ENCODE results near the gene MATN1. TPM values are rescaled to one million over a fixed set of nuclear protein-coding genes. Genes with fewer than 3 reads are reported as not detected.

MATN1 gene
- polyA plus RNA-seq, 1 experiment, result 0.12 TPM

- H3K9me3 ChIP-seq (ENCODE audit: control insufficient read depth, insufficient read depth, low read length), result no peaks in the 10 kb centered on the region
- POLR2A ChIA-PET, result no interaction called here
- CTCF ChIA-PET, result interaction anchor here (1.2 to 14.3 kb wide), 6 partner anchors 13 to 180 kb away, joined by 4 to 516 read pairs (median 10); no protein-coding TSS in a partner anchor
- DNase-seq (ENCODE audit: low read depth, low spot score), result no peak
- no peak overlapping the region for H3K27ac ChIP-seq (ENCODE audit: low read depth, low read length)
- peaks cover 2% of the 10 kb centered on the region for H3K27me3 ChIP-seq (ENCODE audit: control insufficient read depth, insufficient read depth, low read length)
- no peak overlapping the region for H3K4me3 ChIP-seq (ENCODE audit: low read depth, low read length)
- TF ChIP-seq, protein P1, sequence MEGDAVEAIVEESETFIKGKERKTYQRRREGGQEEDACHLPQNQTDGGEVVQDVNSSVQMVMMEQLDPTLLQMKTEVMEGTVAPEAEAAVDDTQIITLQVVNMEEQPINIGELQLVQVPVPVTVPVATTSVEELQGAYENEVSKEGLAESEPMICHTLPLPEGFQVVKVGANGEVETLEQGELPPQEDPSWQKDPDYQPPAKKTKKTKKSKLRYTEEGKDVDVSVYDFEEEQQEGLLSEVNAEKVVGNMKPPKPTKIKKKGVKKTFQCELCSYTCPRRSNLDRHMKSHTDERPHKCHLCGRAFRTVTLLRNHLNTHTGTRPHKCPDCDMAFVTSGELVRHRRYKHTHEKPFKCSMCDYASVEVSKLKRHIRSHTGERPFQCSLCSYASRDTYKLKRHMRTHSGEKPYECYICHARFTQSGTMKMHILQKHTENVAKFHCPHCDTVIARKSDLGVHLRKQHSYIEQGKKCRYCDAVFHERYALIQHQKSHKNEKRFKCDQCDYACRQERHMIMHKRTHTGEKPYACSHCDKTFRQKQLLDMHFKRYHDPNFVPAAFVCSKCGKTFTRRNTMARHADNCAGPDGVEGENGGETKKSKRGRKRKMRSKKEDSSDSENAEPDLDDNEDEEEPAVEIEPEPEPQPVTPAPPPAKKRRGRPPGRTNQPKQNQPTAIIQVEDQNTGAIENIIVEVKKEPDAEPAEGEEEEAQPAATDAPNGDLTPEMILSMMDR (IDR thresholded peaks at IDR 0.05; ENCODE audit: low read depth, low read length), result no peak
Observed at GRCh38 chr1:30732277-30732996, 9.1 kb upstream of the MATN1 start.

DNA sequence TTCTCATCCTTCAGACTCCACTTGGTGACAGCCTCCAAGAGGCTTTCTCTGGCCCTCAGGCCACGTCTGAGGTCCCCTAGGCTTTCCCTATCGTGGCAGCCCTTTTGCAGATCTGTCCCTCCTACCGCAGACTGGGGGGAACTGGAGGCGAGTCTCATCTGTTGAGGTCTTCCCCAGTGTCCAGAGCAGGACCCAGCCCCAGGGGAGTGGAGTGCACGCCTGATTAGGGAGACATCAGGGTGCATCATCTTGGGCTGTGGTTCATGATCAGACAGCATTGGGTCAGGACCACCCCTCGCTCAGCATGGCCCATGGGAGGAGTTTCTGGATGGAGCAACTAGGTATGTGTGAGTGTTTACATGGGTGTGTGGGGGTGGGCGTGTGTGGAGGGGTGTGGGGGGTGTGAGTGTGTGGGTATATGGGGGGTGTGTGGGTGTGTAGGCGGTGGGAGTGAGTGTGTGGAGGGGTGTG lies 8.5 kb upstream of the MATN1 start:
- no peaks in the 10 kb centered on the region for H3K9me3 ChIP-seq (ENCODE audit: control insufficient read depth, insufficient read depth, low read length)
- TF ChIP-seq, protein P1 (IDR thresholded peaks at IDR 0.05; ENCODE audit: low read depth, low read length), result no peak
- H3K27ac ChIP-seq (ENCODE audit: low read depth, low read length), result no peak overlapping the region
- no peak overlapping the region for H3K4me3 ChIP-seq (ENCODE audit: low read depth, low read length)
- no peak for DNase-seq (ENCODE audit: low read depth, low spot score)
- POLR2A ChIA-PET, result no interaction called here
- peaks cover 2% of the 10 kb centered on the region for H3K27me3 ChIP-seq (ENCODE audit: control insufficient read depth, insufficient read depth, low read length)
- CTCF ChIA-PET, result interaction anchor here (2.2 to 14.3 kb wide), 2 partner anchors 12 to 51 kb away, joined by 11 to 516 read pairs; no protein-coding TSS in a partner anchor

DNA sequence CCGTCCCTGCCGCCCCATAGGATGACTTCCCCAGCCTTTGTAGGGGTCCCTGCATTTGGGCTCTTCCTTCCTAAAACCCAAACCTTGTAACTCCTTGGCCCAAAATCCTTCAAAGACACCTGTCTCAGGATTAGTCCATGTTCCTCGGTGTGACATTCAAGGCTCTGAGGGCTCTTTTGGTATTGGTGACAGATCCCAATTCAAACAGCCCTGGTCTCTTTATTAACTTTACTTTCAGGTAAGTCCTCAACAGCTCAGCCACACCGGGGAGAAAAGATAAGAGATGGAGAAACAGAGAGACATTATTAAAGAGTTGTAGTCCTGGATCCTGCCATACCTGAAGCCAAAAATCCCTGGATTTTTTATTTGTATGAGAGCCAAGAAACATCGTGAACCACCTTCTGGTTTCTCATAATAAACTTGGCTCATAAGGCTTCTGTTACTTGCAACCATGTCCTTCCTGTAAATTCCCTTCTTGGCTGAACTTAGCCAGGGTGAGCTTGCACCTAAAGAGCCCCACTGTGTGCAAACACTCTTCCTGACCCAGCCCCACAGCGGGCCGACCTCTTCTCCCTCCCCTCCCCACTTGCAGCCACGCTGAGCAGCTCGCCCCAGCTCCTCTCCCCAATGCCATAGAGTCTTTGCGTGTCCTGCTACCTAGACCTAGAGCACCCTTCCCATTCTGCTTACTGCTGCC lies 7.9 kb upstream of the MATN1 start:
- Histone ChIP-seq H3K9me3 (ENCODE audit: control insufficient read depth, insufficient read depth, low read length) (no peaks in the 10 kb centered on the region), H3K27me3 (ENCODE audit: control insufficient read depth, insufficient read depth, low read length) (peaks cover 2% of the 10 kb centered on the region), H3K4me3 (ENCODE audit: low read depth, low read length) (no peak overlapping the region), H3K27ac (ENCODE audit: low read depth, low read length) (no peak overlapping the region)
- ChIA-PET CTCF (interaction anchor here (4.7 to 14.3 kb wide), 2 partner anchors 12 to 51 kb away, joined by 31 to 516 read pairs; no protein-coding TSS in a partner anchor), POLR2A (no interaction called here)
- TF ChIP-seq, protein P1 (IDR thresholded peaks at IDR 0.05; ENCODE audit: low read depth, low read length), result no peak
- DNase-seq (ENCODE audit: low read depth, low spot score), result no peak

DNA sequence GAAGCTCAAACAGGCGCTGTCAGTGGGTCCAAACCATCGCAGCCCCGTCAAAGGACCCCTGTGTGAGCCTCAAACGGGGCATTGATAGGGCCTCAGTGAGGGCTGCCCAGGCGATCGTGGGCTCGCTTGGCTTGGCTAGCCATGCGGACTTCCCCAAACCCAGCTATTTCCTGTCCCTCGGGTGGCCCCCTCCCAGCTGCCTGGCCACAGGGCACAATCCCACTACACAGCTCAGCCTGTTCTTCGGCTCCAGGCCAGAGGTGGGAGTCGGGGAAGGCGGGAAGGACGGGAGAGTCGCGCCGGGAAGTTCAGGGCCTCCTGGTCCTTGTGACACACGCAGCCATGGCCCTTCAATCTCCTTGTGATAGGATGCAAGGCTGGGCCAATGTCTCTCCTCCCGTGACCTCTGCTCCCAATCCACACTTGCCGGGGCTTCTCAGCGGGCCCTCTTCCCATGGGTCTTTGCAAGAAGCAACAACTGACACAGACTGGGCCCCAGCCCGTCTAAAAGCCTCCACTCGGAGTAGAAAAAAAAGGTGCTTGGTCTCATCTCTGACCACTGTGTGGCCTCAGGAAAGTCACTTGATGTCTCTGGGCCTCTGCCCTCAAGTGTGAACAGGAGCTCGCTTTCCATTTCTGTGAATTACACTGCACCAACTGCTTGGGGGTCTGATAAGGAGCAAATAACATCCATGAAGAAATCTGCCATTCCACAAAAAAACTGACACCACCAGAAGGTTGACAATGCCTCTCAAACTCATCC lies 7.1 kb upstream of the MATN1 start:
- H3K4me3 ChIP-seq (ENCODE audit: low read depth, low read length), result no peak overlapping the region
- H3K9me3 ChIP-seq (ENCODE audit: control insufficient read depth, insufficient read depth, low read length), result no peaks in the 10 kb centered on the region
- ChIA-PET POLR2A (no interaction called here), CTCF (interaction anchor here (0.6 to 14.3 kb wide), 5 partner anchors 11 to 180 kb away, joined by 3 to 516 read pairs (median 5); no protein-coding TSS in a partner anchor)
- peaks cover 2% of the 10 kb centered on the region for H3K27me3 ChIP-seq (ENCODE audit: control insufficient read depth, insufficient read depth, low read length)
- H3K27ac ChIP-seq (ENCODE audit: low read depth, low read length), result no peak overlapping the region
- DNase-seq (ENCODE audit: low read depth, low spot score), result no peak
- TF ChIP-seq, protein P1 (IDR thresholded peaks at IDR 0.05; ENCODE audit: low read depth, low read length), result no peak
